Lower lobe of right lung (tissue), 2 donors: ENCODE data around the gene UTP11. TPM values are rescaled to one million over a fixed set of nuclear protein-coding genes. Genes with fewer than 3 reads are reported as not detected.

Experiments
- ATAC-seq, 2 donors: fragments of 200-7000 bp; cut with Tn5 transposase; one replicate each; pipeline ENCODE4 v1.9.1; 2020 to 2022; ENCODE audit warnings: mild to moderate bottlenecking in 2 of 2, moderate library complexity in 2 of 2
- DNase-seq: peaks from one replicate; pipeline ENCODE4 v3.0.0-alpha.2; 2020
- H3K27ac ChIP-seq: fragments of 200-600 bp; one replicate; pipeline ENCODE4 v1.8.0; 2022
- H3K27me3 ChIP-seq: fragments of 200-600 bp; one replicate; pipeline ENCODE4 v1.8.0; 2022; ENCODE audit warnings: low read depth
- H3K36me3 ChIP-seq: fragments of 200-600 bp; one replicate; pipeline ENCODE4 v1.8.0; 2022; ENCODE audit warnings: mild to moderate bottlenecking
- H3K4me1 ChIP-seq: fragments of 200-600 bp; one replicate; pipeline ENCODE4 v1.8.0; 2022
- H3K4me3 ChIP-seq: fragments of 200-600 bp; one replicate; pipeline ENCODE4 v1.8.0; 2022; ENCODE audit warnings: mild to moderate bottlenecking
- H3K9me3 ChIP-seq: fragments of 200-600 bp; one replicate; pipeline ENCODE4 v1.8.0; 2022
- CTCF ChIP-seq: fragments of 200-600 bp; IDR thresholded peaks from one replicate; pipeline ENCODE4 v1.8.0; 2022; ENCODE audit warnings: antibody characterized with exemption, mild to moderate bottlenecking
- intact Hi-C: fragments of 100-400 bp; cut with DNase I; formaldehyde crosslinking; loops from one replicate; pipeline ENCODE4 v1.11.0; 2022
- total RNA-seq: library from RNA; stranded (reverse); fragmentation: NEBNext Ultra II Directional; extraction: Animal tissue kit (Norgen Biotek cat#: 25700); gene quantifications from one replicate; pipeline ENCODE4 v1.2.1, GENCODE V29; 2021
- donor health status: DM: no; HTN: yes; CAD: no; lungs with severe emphysema.

The UTP11 gene
- total RNA-seq, 1 donor from 2014 or later: 22.8 TPM

DNA sequence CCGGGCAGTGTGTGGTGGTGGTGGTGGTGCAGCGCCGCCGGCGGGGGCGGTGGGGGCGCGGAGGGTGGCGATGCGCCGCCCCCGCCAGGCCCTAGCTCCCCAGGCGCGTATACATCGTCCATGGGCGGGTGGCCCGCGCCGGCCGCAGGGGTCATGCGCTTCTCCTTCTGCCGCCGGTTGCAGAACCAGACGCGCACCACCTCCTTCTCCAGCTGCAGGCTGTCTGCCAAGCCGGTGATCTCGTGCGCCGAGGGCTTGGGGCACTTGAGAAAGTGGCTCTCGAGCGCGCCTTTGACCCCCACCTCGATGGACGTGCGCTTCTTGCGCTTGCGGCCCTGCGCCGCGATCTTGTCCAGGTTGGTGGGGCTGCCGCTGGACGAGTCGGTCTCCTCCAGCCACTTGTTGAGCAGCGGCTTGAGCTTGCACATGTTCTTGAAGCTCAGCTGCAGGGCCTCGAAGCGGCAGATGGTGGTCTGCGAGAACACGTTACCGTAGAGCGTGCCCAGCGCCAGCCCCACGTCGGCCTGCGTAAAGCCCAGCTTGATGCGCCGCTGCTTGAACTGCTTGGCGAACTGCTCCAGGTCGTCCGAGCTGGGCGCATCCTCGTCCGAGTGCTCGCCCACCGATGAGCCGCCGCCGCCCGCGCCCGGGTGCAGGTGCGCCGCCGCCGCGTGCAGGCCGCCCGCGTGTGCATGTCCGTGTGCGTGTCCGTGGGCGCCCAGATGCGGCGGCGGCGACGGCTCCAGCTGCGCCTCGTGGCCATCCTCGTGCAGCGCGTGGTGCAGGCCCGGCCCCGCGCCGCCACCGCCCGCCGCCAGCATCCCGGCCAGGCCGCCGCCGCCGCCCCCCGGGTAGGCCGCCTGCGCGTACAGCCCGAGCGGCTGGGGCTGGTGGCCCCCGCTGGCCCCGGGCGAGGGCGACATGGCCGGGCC is 33.1 kb downstream of the UTP11 start:
- no peak overlapping the region for H3K27ac ChIP-seq
- H3K9me3 ChIP-seq: no peaks in the 10 kb centered on the region
- H3K4me1 ChIP-seq: peaks cover 28% of the 10 kb centered on the region
- no peaks in the 10 kb centered on the region for H3K36me3 ChIP-seq
- peak overlapping the region; percentile 21 for H3K4me3 ChIP-seq
- ATAC-seq: no peak
- intact Hi-C loops: no loop called here
- H3K27me3 ChIP-seq: peaks cover 67% of the 10 kb centered on the region
- TF ChIP-seq CTCF: no peak
- peak; percentile 57 for DNase-seq

GRCh38 chr1:38046333-38046883 is 33.9 kb downstream of the UTP11 start, which contains the start of gene POU3F1:
Gene POU3F1, minus strand, starts transcription at chr1:38046793. Its CDS starts 50 bp downstream, at chr1:38046743.
- intact Hi-C loops: no loop called here
- ATAC-seq (no peak), DNase-seq (no peak)
- Histone ChIP-seq H3K27ac (no peak within 1 kb of the TSS), H3K4me1 (peaks cover 28% of the 10 kb centered on the region), H3K27me3 (peaks cover 60% of the 10 kb centered on the region), H3K4me3 (peak within 1 kb of the TSS; percentile 73), H3K9me3 (no peaks in the 10 kb centered on the region), H3K36me3 (no peaks in the 10 kb centered on the region)
- TF ChIP-seq CTCF: no peak

- Histone ChIP-seq H3K4me1 (peaks cover 28% of the 10 kb centered on the region), H3K27ac (no peak overlapping the region), H3K4me3 (peak overlapping the region; percentile 73), H3K36me3 (no peaks in the 10 kb centered on the region), H3K27me3 (peaks cover 53% of the 10 kb centered on the region), H3K9me3 (no peaks in the 10 kb centered on the region)
- no peak for TF ChIP-seq CTCF
- intact Hi-C loops: no loop called here
- ATAC-seq (peak; percentile 93 to 94), DNase-seq (peak; percentile 83)
These were observed 34.5 kb downstream of the UTP11 start for GRCh38 chr1:38046884-38047602.

- no peaks in the 10 kb centered on the region for H3K9me3 ChIP-seq
- no peaks in the 10 kb centered on the region for H3K36me3 ChIP-seq
- peak overlapping the region; percentile 73 for H3K4me3 ChIP-seq
- H3K4me1 ChIP-seq: peaks cover 28% of the 10 kb centered on the region
- DNase-seq: no peak
- peak; percentile 22 to 34 for ATAC-seq
- peaks cover 47% of the 10 kb centered on the region for H3K27me3 ChIP-seq
- TF ChIP-seq CTCF: no peak
- H3K27ac ChIP-seq: no peak overlapping the region
- intact Hi-C loops: no loop called here
These were observed 35.1 kb downstream of the UTP11 start for GRCh38 chr1:38047603-38048141.

GRCh38 chr1:38050397-38051078 is 38.0 kb downstream of the UTP11 start:
- H3K27ac ChIP-seq: no peak overlapping the region
- TF ChIP-seq CTCF: no peak
- no peaks in the 10 kb centered on the region for H3K9me3 ChIP-seq
- no peaks in the 10 kb centered on the region for H3K36me3 ChIP-seq
- H3K27me3 ChIP-seq: peaks cover 18% of the 10 kb centered on the region
- intact Hi-C loops: no loop called here
- peaks cover 14% of the 10 kb centered on the region for H3K4me1 ChIP-seq
- DNase-seq (no peak), ATAC-seq (no peak)
- H3K4me3 ChIP-seq: no peak overlapping the region
